ENCODE results near the gene UBL4A. TPM values are rescaled to one million over a fixed set of nuclear protein-coding genes. Genes with fewer than 3 reads are reported as not detected.

Gene UBL4A
- total RNA-seq, 1 experiment from 2014 or later = 37.4 TPM

DNA sequence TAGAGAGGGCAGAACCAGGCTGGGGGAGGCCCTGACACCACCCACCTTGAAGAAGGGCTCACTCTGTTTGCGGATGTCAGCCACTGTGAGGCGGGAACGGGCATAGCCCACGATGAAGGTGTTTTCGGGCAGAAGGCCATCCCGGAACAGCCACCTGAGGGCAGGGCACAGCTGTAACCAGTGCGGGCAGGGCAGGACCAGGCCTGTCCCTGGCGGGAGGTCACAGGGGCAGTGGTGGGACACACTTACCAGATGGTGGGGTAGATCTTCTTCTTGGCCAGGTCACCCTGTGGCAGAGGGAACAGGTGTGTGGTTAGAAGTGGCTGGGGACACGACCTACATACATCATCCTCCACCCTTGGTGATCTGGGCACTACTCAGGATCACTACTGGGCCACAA lies 49.5 kb upstream of the UBL4A start:
- H4K20me1 ChIP-seq (ENCODE audit: insufficient read depth) = no peaks in the 10 kb centered on the region
- no peak overlapping the region for H3K9ac ChIP-seq (ENCODE audit: low read length)
- CTCF ChIA-PET = interaction anchor here (1.1 kb wide), 1 partner anchor 163 kb away, joined by 3 read pairs; no protein-coding TSS in a partner anchor
- no peak overlapping the region for H3K4me2 ChIP-seq (ENCODE audit: low read length)
- no peaks in the 10 kb centered on the region for H3K9me2 ChIP-seq (ENCODE audit: insufficient read depth)
- no peak overlapping the region for H2AFZ ChIP-seq (ENCODE audit: low read depth, low read length, poor library complexity, severe bottlenecking)
- no TSS peak for BruUV-seq (replicated peaks)
- no peak for DNase-seq (ENCODE audit: low read depth, low spot score)
- POLR2A ChIA-PET = no interaction called here
- RAD21 ChIA-PET (ENCODE audit: low non-redundant PET in 1 of 2, low total read pairs in 2 of 2, uncharacterized antibody in 2 of 2, unreplicated experiment in 2 of 2) = no interaction called here
- 0 out of 2 replicates have a peak, but pooled peaks cover 3% of the 10 kb centered on the region for H3K79me2 ChIP-seq (ENCODE audit: insufficient read depth, low read length)
- H3K36me3 ChIP-seq (ENCODE audit: control insufficient read depth in 1 of 2, insufficient read depth in 2 of 2, low read length in 2 of 2) = peaks cover 2 to 18% of the 10 kb centered on the region in 2 experiments; a peak in 3 of 4 replicates
- TF ChIP-seq SRF (IDR thresholded peaks at IDR 0.05; ENCODE audit: low read depth) (no peak), EGR1 (IDR thresholded peaks at IDR 0.05; ENCODE audit: low read depth) (no peak), SIN3A (IDR thresholded peaks at IDR 0.05; ENCODE audit: low read depth) (no peak), ZFX (IDR thresholded peaks at IDR 0.05) (no peak), ZBTB33 (IDR thresholded peaks at IDR 0.05; ENCODE audit: extremely low read depth, insufficient replicate concordance, low read length) (no peak), ZNF274 (IDR thresholded peaks at IDR 0.05; ENCODE audit: low read depth, low read length) (no peak), CBX3 (IDR thresholded peaks at IDR 0.05; ENCODE audit: low read depth) (no peak), POLR2A (IDR thresholded peaks at IDR 0.05; ENCODE audit: borderline replicate concordance, extremely low read depth, insufficient read depth, insufficient read length) (no peak), EZH2 (IDR thresholded peaks at IDR 0.05) (no peak), MAX (IDR thresholded peaks at IDR 0.05) (no peak), JUND (IDR thresholded peaks at IDR 0.05) (no peak), RAD21 (IDR thresholded peaks at IDR 0.05; ENCODE audit: low read depth) (no peak), POLR2AphosphoS5 (IDR thresholded peaks at IDR 0.05; ENCODE audit: low read depth, low read length) (no peak)
- TF ChIP-seq, protein P1, sequence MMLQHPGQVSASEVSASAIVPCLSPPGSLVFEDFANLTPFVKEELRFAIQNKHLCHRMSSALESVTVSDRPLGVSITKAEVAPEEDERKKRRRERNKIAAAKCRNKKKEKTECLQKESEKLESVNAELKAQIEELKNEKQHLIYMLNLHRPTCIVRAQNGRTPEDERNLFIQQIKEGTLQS (IDR thresholded peaks at IDR 0.05) = no peak
- ATAC-seq = no peak
- no peak overlapping the region for H3K27ac ChIP-seq (ENCODE audit: low read depth, low read length)
- intact Hi-C loops (cut with micrococcal nuclease) = loop anchor here (1.0 kb wide), 1 partner anchor 163 kb away; no protein-coding TSS in a partner anchor
- no peaks in the 10 kb centered on the region for H3K9me3 ChIP-seq (ENCODE audit: control insufficient read depth in 1 of 2, insufficient read depth in 1 of 2, low read depth in 1 of 2, low read length in 2 of 2)
- H3K4me1 ChIP-seq (ENCODE audit: control insufficient read depth in 1 of 2, insufficient read depth in 2 of 2, low read length in 2 of 2) = peaks cover 0 to 1% of the 10 kb centered on the region in 2 experiments; a peak in 2 of 4 replicates
- H3K27me3 ChIP-seq (ENCODE audit: insufficient read depth, low read length) = no peaks in the 10 kb centered on the region
- no peak overlapping the region for H3K4me3 ChIP-seq (replicated peaks in 1 of 2; ENCODE audit: low read depth in 1 of 2, low read length in 2 of 2)
